ENCODE data around the gene GOSR2. TPM values are rescaled to one million over a fixed set of nuclear protein-coding genes. Genes with fewer than 3 reads are reported as not detected.

GOSR2 gene
- polyA plus RNA-seq, 1 of the 3 experiments (the other 2 are of a cell fraction): 74.2 TPM

DNA sequence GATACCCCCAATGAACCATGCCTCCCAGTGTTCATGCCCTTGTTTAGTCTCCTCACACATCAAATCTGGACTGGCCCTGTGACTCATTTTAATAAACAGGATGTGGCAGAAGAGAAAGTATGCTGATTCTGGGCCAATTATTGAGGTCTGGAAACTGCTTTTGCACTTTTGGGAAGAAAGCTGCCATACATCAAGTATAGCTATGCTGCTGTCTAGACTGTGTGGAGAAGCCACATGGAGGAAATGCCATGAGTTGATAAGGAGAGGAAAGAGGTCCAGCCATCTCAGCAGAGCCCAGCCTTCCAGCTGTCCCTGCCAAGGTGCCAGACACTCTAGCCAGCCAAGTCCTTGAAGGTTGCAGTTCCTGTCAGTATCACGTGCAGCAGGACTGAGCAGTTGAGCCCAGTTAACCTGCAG, 39.4 kb downstream of the GOSR2 start:
- H3K4me2 ChIP-seq: no peak overlapping the region
- no peaks in the 10 kb centered on the region for H3K9me2 ChIP-seq
- no peak overlapping the region for H3K27ac ChIP-seq (ENCODE audit: low read depth in 2 of 2, low read length in 1 of 2)
- H4K20me1 ChIP-seq (ENCODE audit: insufficient read depth): no peaks in the 10 kb centered on the region
- ChIA-PET POLR2A (no interaction called here), CTCF (interaction anchor here (0.9 to 3.3 kb wide), 4 partner anchors 12 to 121 kb away, joined by 3 to 25 read pairs (median 4); no protein-coding TSS in a partner anchor)
- no peak for DNase-seq
- H2AFZ ChIP-seq (ENCODE audit: low read depth): no peak overlapping the region
- H3K9me3 ChIP-seq: no peaks in the 10 kb centered on the region
- H3K36me3 ChIP-seq (replicated peaks in 1 of 2; ENCODE audit: control insufficient read depth in 1 of 2, insufficient read depth in 2 of 2, low read length in 1 of 2): no peaks in the 10 kb centered on the region
- H3K27me3 ChIP-seq (ENCODE audit: insufficient read depth): no peaks in the 10 kb centered on the region
- no peaks in the 10 kb centered on the region for H3F3A ChIP-seq (replicated peaks; ENCODE audit: insufficient read depth)
- 0% methylated on average over 1 of the region's 1 CpG for WGBS (ENCODE audit: low lambda C conversion rate)
- no peaks in the 10 kb centered on the region for H3K79me2 ChIP-seq (ENCODE audit: insufficient read depth)
- no peak overlapping the region for H3K9ac ChIP-seq
- no peak overlapping the region for H3K4me3 ChIP-seq (ENCODE audit: low read depth in 2 of 2, low read length in 1 of 2)
- H3K4me1 ChIP-seq (ENCODE audit: control insufficient read depth in 1 of 2, insufficient read depth in 2 of 2, low read depth in 1 of 2, low read length in 1 of 2): peaks cover 0 to 2% of the 10 kb centered on the region in 2 experiments; a peak in 1 of 4 replicates
- TF ChIP-seq, protein P1, sequence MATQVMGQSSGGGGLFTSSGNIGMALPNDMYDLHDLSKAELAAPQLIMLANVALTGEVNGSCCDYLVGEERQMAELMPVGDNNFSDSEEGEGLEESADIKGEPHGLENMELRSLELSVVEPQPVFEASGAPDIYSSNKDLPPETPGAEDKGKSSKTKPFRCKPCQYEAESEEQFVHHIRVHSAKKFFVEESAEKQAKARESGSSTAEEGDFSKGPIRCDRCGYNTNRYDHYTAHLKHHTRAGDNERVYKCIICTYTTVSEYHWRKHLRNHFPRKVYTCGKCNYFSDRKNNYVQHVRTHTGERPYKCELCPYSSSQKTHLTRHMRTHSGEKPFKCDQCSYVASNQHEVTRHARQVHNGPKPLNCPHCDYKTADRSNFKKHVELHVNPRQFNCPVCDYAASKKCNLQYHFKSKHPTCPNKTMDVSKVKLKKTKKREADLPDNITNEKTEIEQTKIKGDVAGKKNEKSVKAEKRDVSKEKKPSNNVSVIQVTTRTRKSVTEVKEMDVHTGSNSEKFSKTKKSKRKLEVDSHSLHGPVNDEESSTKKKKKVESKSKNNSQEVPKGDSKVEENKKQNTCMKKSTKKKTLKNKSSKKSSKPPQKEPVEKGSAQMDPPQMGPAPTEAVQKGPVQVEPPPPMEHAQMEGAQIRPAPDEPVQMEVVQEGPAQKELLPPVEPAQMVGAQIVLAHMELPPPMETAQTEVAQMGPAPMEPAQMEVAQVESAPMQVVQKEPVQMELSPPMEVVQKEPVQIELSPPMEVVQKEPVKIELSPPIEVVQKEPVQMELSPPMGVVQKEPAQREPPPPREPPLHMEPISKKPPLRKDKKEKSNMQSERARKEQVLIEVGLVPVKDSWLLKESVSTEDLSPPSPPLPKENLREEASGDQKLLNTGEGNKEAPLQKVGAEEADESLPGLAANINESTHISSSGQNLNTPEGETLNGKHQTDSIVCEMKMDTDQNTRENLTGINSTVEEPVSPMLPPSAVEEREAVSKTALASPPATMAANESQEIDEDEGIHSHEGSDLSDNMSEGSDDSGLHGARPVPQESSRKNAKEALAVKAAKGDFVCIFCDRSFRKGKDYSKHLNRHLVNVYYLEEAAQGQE (IDR thresholded peaks at IDR 0.05; ENCODE audit: low read depth, low read length): peak; percentile 11; the same call in 1 of the 2 replicates
- peak; percentile 52; the same call in 1 of the 2 replicates for TF ChIP-seq NFIC (IDR thresholded peaks at IDR 0.05; ENCODE audit: borderline replicate concordance)
- no peak for TF ChIP-seq MEF2A (IDR thresholded peaks at IDR 0.05; ENCODE audit: borderline replicate concordance, low read depth)
- peak; percentile 31; the same call in 1 of the 2 replicates for TF ChIP-seq TCF12 (IDR thresholded peaks at IDR 0.05)
- TF ChIP-seq, protein P2, sequence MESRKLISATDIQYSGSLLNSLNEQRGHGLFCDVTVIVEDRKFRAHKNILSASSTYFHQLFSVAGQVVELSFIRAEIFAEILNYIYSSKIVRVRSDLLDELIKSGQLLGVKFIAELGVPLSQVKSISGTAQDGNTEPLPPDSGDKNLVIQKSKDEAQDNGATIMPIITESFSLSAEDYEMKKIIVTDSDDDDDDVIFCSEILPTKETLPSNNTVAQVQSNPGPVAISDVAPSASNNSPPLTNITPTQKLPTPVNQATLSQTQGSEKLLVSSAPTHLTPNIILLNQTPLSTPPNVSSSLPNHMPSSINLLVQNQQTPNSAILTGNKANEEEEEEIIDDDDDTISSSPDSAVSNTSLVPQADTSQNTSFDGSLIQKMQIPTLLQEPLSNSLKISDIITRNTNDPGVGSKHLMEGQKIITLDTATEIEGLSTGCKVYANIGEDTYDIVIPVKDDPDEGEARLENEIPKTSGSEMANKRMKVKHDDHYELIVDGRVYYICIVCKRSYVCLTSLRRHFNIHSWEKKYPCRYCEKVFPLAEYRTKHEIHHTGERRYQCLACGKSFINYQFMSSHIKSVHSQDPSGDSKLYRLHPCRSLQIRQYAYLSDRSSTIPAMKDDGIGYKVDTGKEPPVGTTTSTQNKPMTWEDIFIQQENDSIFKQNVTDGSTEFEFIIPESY (IDR thresholded peaks at IDR 0.05; ENCODE audit: borderline replicate concordance, low read depth): no peak
- TF ChIP-seq, protein P3, sequence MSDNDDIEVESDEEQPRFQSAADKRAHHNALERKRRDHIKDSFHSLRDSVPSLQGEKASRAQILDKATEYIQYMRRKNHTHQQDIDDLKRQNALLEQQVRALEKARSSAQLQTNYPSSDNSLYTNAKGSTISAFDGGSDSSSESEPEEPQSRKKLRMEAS (IDR thresholded peaks at IDR 0.05; ENCODE audit: low read depth): no peak
- TF ChIP-seq, protein P4, sequence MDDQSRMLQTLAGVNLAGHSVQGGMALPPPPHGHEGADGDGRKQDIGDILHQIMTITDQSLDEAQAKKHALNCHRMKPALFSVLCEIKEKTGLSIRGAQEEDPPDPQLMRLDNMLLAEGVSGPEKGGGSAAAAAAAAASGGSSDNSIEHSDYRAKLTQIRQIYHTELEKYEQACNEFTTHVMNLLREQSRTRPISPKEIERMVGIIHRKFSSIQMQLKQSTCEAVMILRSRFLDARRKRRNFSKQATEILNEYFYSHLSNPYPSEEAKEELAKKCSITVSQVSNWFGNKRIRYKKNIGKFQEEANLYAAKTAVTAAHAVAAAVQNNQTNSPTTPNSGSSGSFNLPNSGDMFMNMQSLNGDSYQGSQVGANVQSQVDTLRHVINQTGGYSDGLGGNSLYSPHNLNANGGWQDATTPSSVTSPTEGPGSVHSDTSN (IDR thresholded peaks at IDR 0.05): peak; percentile 25; the same call in 1 of the 2 replicates
- no peak for TF ChIP-seq EZH2phosphoT487 (IDR thresholded peaks at IDR 0.05; ENCODE audit: borderline replicate concordance, low read depth)
- no peak for TF ChIP-seq EP300 (IDR thresholded peaks at IDR 0.05; ENCODE audit: borderline replicate concordance in 1 of 2, low read depth in 1 of 2, low read length in 1 of 2)
- no peak for TF ChIP-seq ELF1 (IDR thresholded peaks at IDR 0.05)
- no peak for TF ChIP-seq POLR2AphosphoS5 (IDR thresholded peaks at IDR 0.05; ENCODE audit: low read depth, low read length)
- no peak for TF ChIP-seq RAD21 (IDR thresholded peaks at IDR 0.05; ENCODE audit: low read length)
- TF ChIP-seq FOSL2 (IDR thresholded peaks at IDR 0.05; ENCODE audit: borderline replicate concordance, low read depth): peak; percentile 42; the same call in 1 of the 2 replicates
- TF ChIP-seq RXRA (IDR thresholded peaks at IDR 0.05; ENCODE audit: borderline replicate concordance, low read depth): no peak
- no peak for TF ChIP-seq GABPA (IDR thresholded peaks at IDR 0.05; ENCODE audit: low read depth)
- no peak for TF ChIP-seq NRF1 (IDR thresholded peaks at IDR 0.05; ENCODE audit: low read depth, low read length)
- TF ChIP-seq FOXM1 (IDR thresholded peaks at IDR 0.05; ENCODE audit: low read depth): no peak
- no peak for TF ChIP-seq JUND (IDR thresholded peaks at IDR 0.05)
- no peak for TF ChIP-seq SMC3 (IDR thresholded peaks at IDR 0.05; ENCODE audit: low read depth, low read length)
- no peak for TF ChIP-seq TAF1 (IDR thresholded peaks at IDR 0.05; ENCODE audit: borderline replicate concordance, low read depth, low read length)
- TF ChIP-seq TEAD4 (IDR thresholded peaks at IDR 0.05; ENCODE audit: borderline replicate concordance, insufficient read depth): no peak
